HG03175 (cell line): ENCODE measurements around the gene SFXN5.

Experiments used
- ATAC-seq: cut with Tn5 transposase; IDR thresholded peaks from one replicate; pipeline ENCODE4 v1.9.1; 2021; ENCODE audit warnings: mild to moderate bottlenecking, moderate library complexity; ENCODE audit not compliant: unreplicated experiment

The SFXN5 gene

GRCh38 chr2:73021371-73022010, 50.0 kb downstream of the SFXN5 start:
- ATAC-seq: no peak

- ATAC-seq: no peak
These were observed 50.7 kb downstream of the SFXN5 start for GRCh38 chr2:73020657-73021370.

DNA sequence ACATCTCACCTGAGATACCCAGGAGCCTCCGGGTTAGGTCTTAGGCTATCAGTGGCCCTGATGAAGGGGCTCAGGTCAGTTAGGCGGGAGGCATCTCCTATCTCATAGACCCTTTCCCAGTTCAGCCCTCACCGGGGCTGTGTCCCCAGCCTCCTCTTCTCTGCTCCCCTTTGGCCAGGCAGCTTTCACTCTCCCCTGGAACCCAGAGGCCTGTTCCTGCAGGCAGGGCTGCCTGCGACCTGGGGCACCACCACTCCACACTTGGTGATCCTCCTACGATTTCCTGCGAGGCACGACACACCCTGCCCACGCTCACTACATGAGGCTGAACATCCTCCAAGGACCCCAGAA, 51.2 kb downstream of the SFXN5 start:
- no peak for ATAC-seq

GRCh38 chr2:73018188-73018825, 53.2 kb downstream of the SFXN5 start:
- ATAC-seq: no peak

DNA sequence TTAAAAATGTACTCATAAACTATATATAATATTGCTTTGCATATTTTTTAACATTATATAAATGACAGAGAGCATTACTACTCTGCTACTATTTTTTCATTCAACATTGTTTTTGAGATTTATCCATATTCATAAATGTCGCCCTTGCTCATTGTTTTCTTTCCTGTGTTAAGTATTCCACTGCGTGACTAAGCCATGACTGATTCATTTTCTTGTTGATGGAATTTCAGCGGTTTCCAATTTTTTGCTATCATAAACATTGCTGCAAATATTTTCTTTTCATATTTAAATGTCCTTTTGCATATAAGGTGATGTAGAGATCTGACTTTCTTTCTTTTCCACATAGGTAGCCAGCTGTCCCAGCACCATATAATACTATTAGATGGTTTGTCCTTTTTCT, 57.6 kb downstream of the SFXN5 start:
- no peak for ATAC-seq

DNA sequence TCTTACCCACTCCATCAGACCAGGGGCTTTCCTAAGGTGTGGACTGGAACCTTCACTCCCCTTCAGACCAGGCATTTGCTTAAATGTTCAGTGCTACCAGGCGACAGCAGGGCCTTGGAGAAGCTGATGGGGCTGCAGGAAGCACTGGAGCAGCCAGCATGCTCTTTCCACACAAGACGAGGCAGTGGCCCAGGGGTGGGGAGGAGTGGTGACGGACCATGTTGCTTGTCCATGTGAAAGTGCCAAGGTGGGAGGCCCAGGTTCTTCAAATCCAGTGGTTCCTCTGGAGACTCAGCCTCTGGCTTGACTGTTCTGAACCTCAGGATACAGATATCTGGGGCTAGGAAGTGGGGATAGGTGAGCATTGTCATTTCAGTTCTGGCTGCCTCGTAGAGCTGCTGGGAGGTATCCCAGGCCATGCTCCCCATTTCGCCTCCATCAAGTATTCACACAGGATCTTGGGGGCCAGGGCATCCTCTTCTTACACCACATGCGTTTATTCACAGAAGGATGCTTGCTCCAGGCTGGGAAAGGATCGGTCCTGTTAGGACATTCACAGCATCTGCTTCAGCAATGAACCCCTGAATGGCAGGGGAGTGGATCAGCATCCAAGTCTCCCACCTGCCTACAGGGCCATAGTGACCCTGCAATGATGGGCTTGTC, 62.2 kb downstream of the SFXN5 start:
- no peak for ATAC-seq

DNA sequence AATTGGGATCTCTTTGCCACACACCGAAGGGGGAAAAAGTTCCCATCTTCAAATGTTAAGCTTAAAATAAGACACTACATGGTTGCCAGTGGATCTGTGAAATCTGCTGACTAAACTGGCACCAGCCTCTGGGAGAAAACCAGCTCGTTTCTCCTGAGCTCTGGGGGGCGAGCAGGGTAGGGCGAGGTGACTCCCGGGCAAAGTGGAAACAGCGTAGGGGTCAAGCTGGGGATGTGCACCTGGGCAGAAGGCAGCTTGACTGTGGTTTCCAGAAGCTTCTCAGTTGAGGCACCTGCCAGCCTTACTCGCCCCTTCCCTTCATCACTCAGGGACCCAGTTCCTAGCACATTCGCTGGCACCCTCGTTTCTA, 62.8 kb downstream of the SFXN5 start:
- ATAC-seq: no peak

DNA sequence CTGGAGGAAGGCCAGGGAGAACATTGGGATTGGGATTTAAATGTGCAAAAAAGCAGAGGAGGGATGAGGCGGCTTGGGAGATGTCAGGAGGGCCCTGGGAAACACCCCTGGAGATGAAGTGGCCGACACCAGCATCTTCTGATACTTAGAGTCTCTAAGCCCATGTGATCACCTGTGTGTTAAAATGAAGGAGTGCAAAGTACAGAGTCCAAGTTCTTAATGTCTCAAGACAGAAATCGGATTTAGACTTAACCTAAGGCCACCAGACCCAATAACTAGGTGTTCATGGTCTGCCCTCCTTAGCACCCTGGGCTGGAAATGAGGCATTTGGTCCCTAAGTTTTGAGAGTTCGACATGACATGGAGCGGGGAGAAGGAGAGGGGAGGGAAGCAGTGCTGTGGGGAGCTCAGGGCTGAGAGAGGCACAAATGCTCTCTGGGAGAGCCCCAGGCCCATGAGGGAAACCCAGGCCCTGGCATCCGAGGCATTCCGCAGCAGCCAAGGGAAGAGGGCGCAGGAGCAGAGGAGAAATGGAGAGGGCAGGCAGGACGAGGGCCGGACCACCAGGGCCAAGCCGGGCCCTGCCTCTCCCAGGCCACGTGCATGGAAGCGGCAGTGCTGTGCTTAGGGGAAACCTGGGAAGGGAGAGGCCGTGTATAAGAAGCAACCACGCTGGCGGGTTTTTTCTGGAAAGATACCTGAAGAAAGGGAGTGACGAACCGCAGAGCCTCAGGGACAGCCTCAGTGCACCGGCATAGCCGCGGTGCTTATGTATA, 63.3 kb downstream of the SFXN5 start:
- ATAC-seq: no peak

DNA sequence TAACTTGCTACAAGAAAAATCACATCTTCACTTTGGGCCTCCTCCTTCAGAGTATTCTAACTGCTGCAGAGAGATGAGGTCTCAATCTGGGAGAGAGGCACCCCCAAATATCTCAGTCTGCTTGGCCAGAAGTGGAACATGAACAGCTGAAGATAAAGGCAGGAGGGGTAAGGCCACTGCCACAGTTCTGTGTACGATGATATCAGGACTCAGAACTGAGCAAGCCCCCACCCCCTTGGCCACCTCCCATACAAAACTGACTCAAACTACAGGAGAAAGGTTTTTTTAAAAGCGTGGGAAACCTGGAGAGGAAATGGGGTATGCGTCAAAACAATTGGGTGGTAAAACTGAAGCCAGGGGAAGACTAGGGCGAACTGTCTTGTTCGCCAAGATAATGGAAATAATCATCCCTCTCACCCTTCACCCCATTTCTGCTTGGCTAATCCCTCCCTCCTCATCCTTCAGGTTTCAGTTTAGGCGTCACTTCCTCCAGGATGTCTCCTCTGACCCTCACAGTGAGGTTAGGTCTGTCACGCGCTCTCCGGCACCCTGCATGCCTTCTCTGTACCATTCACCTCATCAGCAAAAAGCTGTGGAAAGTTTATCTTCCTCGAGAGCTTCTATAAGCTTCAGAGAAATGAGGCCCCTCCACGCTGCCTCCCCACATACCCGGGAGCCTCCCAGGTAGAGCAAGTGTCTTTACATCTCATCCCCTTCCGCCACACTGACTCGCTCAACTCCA, 64.4 kb downstream of the SFXN5 start:
- ATAC-seq: no peak

GRCh38 chr2:73004889-73005596, 66.5 kb downstream of the SFXN5 start:
- ATAC-seq: no peak

GRCh38 chr2:73004466-73004865, 67.0 kb downstream of the SFXN5 start:
- ATAC-seq: no peak

DNA sequence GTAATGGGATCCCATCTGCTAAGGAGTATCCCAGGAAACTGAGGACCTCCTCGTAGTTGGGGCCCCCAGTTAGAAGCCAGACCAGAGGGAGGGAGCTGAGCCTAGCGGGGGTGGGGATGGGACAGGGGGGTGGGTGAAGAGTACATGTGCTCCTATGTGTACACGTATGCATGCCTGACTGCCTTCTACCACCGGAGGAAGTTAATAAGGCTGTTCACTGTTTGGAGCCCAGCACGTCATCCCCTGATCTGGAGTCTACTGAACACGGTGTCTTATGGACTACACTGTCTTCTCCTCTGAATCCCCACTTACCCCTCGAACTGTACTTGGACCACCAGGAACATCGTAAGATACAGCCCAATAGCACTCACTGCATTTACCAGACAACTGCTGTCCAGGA, 68.5 kb downstream of the SFXN5 start:
- ATAC-seq: no peak

DNA sequence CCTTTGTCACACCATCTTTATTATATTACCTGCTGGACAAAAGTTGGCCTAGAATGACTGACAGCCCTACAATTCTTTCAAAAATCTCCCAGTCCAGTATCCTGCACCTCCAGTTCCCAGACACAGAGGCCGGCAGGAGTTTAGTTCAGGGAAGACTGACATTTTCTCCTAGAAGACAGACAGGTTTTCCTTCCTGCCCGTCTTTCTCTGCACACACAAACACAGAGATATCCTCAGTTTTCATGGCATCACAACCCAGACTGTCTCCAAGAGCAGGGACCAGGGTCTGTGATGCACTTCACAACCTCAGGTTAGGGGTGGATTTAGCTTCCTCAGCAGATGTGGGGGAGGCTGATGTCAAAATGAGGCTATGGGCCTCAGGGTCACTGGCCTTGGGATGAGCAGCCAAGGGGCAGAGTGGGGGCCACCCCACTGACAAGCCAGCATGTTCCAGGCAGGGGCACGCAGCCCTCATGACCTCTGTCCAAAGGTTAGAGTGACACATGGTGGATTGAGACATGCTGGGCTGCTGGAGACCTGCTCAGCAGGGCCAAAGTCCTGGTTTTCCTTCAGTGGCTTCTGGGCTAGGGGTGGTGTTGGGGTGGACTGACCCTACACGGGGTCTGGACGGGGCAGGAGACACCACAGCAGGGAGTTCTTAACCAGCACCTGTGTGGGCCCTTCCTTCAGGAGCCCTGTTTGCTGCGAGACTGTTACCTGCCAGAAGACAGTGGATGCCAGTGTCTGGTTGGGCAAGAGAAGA, 70.5 kb downstream of the SFXN5 start:
- no peak for ATAC-seq

GRCh38 chr2:72999729-73000725, 71.5 kb downstream of the SFXN5 start:
- no peak for ATAC-seq

GRCh38 chr2:72998724-72999123, 72.8 kb downstream of the SFXN5 start:
- ATAC-seq: no peak

DNA sequence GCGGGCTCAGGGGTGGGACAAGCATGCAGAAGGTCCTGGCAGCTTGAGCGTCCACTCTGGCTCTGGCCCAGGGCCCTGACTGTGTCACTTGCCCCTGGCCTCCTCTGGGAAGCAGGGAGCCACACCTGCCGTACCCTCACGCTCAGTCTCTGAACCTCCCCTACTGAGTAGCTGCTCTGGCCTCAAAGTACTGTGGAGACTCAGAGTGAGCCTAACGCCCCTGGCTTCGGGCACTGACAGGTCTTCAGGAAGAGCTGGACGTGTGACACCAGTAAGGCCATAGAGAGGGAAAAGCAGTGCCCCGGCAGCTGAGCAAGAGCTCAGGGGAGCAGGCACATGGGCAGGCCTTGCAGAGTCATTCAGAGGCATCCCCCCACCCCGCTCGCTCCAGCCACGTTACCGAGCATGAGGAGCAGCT, 73.3 kb downstream of the SFXN5 start:
- ATAC-seq: no peak

DNA sequence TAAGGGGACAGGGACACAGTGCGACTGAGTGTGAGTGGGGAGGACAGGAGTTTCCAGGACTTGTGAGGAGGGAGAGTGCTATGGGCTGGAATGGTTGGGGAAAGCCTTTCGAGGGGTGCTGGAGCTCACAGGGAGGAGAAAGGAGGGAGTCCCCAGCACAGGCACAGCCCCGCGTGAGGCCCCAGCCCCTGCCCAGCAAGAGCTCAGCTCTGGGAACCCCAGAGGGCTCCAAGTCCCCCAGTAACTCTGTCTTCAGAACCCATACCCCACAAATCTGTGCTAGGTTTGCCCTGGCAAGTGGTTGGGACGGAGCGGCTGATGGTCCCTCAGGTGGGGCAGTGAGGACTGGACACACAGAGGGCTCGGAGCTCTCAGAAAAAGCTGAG, 75.4 kb downstream of the SFXN5 start:
- no peak for ATAC-seq
